ENCODE data around the gene IL2RA.

Gene IL2RA

GRCh38 chr10:6068006-6068405 is 5.8 kb upstream of the IL2RA start:
- TF ChIP-seq CREB5 (CRISPR knock-in tag; IDR thresholded peaks at IDR 0.05; ENCODE audit: low read depth) (no peak), ARNTL (CRISPR knock-in tag; IDR thresholded peaks at IDR 0.05; ENCODE audit: borderline replicate concordance, low read depth) (no peak), TCF4 (CRISPR knock-in tag; IDR thresholded peaks at IDR 0.05; ENCODE audit: borderline replicate concordance) (no peak), ZFP30 (CRISPR knock-in tag; IDR thresholded peaks at IDR 0.05) (no peak), PPARA (CRISPR knock-in tag; IDR thresholded peaks at IDR 0.05; ENCODE audit: borderline replicate concordance) (no peak), ZNF565 (CRISPR knock-in tag; conservative IDR thresholded peaks at IDR 0.05; ENCODE audit: low read depth) (no peak), ZC3H10 (CRISPR knock-in tag; IDR thresholded peaks at IDR 0.05) (no peak), ZNF70 (CRISPR knock-in tag; IDR thresholded peaks at IDR 0.05) (no peak), ESRRG (CRISPR knock-in tag; IDR thresholded peaks at IDR 0.05) (no peak), GLIS3 (CRISPR knock-in tag; IDR thresholded peaks at IDR 0.05) (no peak), TSHZ2 (CRISPR knock-in tag; IDR thresholded peaks at IDR 0.05) (no peak), CSRNP3 (CRISPR knock-in tag; IDR thresholded peaks at IDR 0.05) (no peak)
- no peak for ATAC-seq

- no peak for TF ChIP-seq ESRRG (CRISPR knock-in tag; IDR thresholded peaks at IDR 0.05)
- TF ChIP-seq GLIS3 (CRISPR knock-in tag; IDR thresholded peaks at IDR 0.05), result no peak
- TF ChIP-seq TSHZ2 (CRISPR knock-in tag; IDR thresholded peaks at IDR 0.05), result no peak
- TF ChIP-seq ZNF8 (CRISPR knock-in tag; IDR thresholded peaks at IDR 0.05), result no peak
- TF ChIP-seq ZC3H10 (CRISPR knock-in tag; IDR thresholded peaks at IDR 0.05), result no peak
- TF ChIP-seq ZFP3 (CRISPR knock-in tag; IDR thresholded peaks at IDR 0.05), result no peak
- TF ChIP-seq SNAI2 (CRISPR knock-in tag; IDR thresholded peaks at IDR 0.05), result no peak
- no peak for TF ChIP-seq ZNF565 (CRISPR knock-in tag; conservative IDR thresholded peaks at IDR 0.05; ENCODE audit: low read depth)
- no peak for TF ChIP-seq TCF4 (CRISPR knock-in tag; IDR thresholded peaks at IDR 0.05; ENCODE audit: borderline replicate concordance)
- no peak for TF ChIP-seq OSR1 (CRISPR knock-in tag; IDR thresholded peaks at IDR 0.05)
- no peak for TF ChIP-seq POU6F1 (CRISPR knock-in tag; IDR thresholded peaks at IDR 0.05; ENCODE audit: borderline replicate concordance, low read depth)
- TF ChIP-seq ISL1 (CRISPR knock-in tag; IDR thresholded peaks at IDR 0.05), result no peak
- no peak for TF ChIP-seq BACH2 (CRISPR knock-in tag; IDR thresholded peaks at IDR 0.05; ENCODE audit: borderline replicate concordance)
- TF ChIP-seq RARB (CRISPR knock-in tag; IDR thresholded peaks at IDR 0.05), result no peak
- TF ChIP-seq PPARA (CRISPR knock-in tag; IDR thresholded peaks at IDR 0.05; ENCODE audit: borderline replicate concordance), result no peak
- no peak for TF ChIP-seq ZNF70 (CRISPR knock-in tag; IDR thresholded peaks at IDR 0.05)
- TF ChIP-seq ARNTL (CRISPR knock-in tag; IDR thresholded peaks at IDR 0.05; ENCODE audit: borderline replicate concordance, low read depth), result no peak
- no peak for TF ChIP-seq CSDC2 (CRISPR knock-in tag; IDR thresholded peaks at IDR 0.05)
- ATAC-seq, result no peak
Measured at GRCh38 chr10:6067457-6067856, 5.3 kb upstream of the IL2RA start.

All from SK-N-SH treated with all-trans-retinoic acid at 6 μM for 48 hours (cell line).